DMS153 treated with DMSO at 0.1 percent for 48 hours (cell line): ENCODE results near the gene MED25.

Experiments
- DNase-seq: peaks from one replicate; lab custom pipeline; 2025; ENCODE audit not compliant: unreplicated experiment; lab: John Stamatoyannopoulos, UW

The MED25 gene

GRCh38 chr19:49839713-49840112 is 21.6 kb downstream of the MED25 start:
- no peak for DNase-seq

GRCh38 chr19:49840321-49840720 is 22.2 kb downstream of the MED25 start:
- DNase-seq, result no peak

GRCh38 chr19:49840736-49841249 is 22.7 kb downstream of the MED25 start:
- DNase-seq, result no peak

GRCh38 chr19:49843265-49843664 is 25.2 kb downstream of the MED25 start:
- no peak for DNase-seq

- no peak for DNase-seq
Measured at GRCh38 chr19:49844138-49845095, 26.3 kb downstream of the MED25 start.

- no peak for DNase-seq
Measured at GRCh38 chr19:49845414-49845813, 27.3 kb downstream of the MED25 start.

- DNase-seq, result no peak
Measured at GRCh38 chr19:49846408-49846807, 28.3 kb downstream of the MED25 start.

GRCh38 chr19:49847731-49848696 is 29.9 kb downstream of the MED25 start:
- DNase-seq, result no peak

GRCh38 chr19:49848938-49849337 is 30.8 kb downstream of the MED25 start:
- no peak for DNase-seq

GRCh38 chr19:49849433-49850220 is 31.5 kb downstream of the MED25 start:
- DNase-seq, result no peak

- no peak for DNase-seq
Measured at GRCh38 chr19:49850221-49850486, 32.1 kb downstream of the MED25 start.

GRCh38 chr19:49850487-49851342 is 32.6 kb downstream of the MED25 start, which contains the start of gene PTOV1:
TSS of gene PTOV1 (plus strand) at chr19:49851159.
- peak; percentile 86 for DNase-seq

- DNase-seq, result no peak
Measured at GRCh38 chr19:49851456-49852259, 33.6 kb downstream of the MED25 start.

GRCh38 chr19:49852631-49853126 is 34.6 kb downstream of the MED25 start:
- no peak for DNase-seq

- no peak for DNase-seq
Measured at GRCh38 chr19:49853852-49854377, 35.8 kb downstream of the MED25 start.

GRCh38 chr19:49854378-49855263 is 36.5 kb downstream of the MED25 start:
- DNase-seq, result no peak

GRCh38 chr19:49855277-49855675 is 37.2 kb downstream of the MED25 start:
- DNase-seq, result no peak
